DND-41 (cell line): ENCODE results near the gene VASH1.

Source experiments
- ATAC-seq: fragments of 200-7000 bp; cut with Tn5 transposase; 3 replicates; pipeline ENCODE4 v1.9.1; 2021; ENCODE audit warnings: low read depth; ENCODE audit not compliant: insufficient read depth
- DNase-seq: peaks from one replicate; pipeline ENCODE4 v3.0.0-alpha.2; 2020
- H2AFZ ChIP-seq: 2 replicates; pipeline ENCODE4 v1.6.0; 2012; ENCODE audit warnings: low read depth, low read length
- H3K27ac ChIP-seq: 2 replicates; pipeline ENCODE4 v1.5.1; 2012; ENCODE audit warnings: low read length, inconsistent platforms
- H3K27me3 ChIP-seq: fragments of 200-600 bp; sonication (generic); 2 replicates; pipeline ENCODE4 v1.6.0; 2012; ENCODE audit warnings: low read length, mild to moderate bottlenecking, inconsistent platforms; ENCODE audit not compliant: insufficient read depth, poor library complexity
- H3K36me3 ChIP-seq: 2 replicates; pipeline ENCODE4 v1.5.1; 2012; ENCODE audit warnings: low read length, inconsistent platforms; ENCODE audit not compliant: insufficient read depth
- H3K4me1 ChIP-seq: 2 replicates; pipeline ENCODE4 v1.5.1; 2012; ENCODE audit warnings: mild to moderate bottlenecking, low read length; ENCODE audit not compliant: insufficient read depth
- H3K4me2 ChIP-seq: 2 replicates; pipeline ENCODE4 v1.6.0; 2012; ENCODE audit warnings: mild to moderate bottlenecking, moderate library complexity, low read length, inconsistent platforms; ENCODE audit not compliant: insufficient read depth
- H3K4me3 ChIP-seq, 2 experiments: fragments of 200-600 bp in 1 of 2; shearing (Covaris generic) in 1 of 2; 2 replicates each; pipeline ENCODE4 v1.5.1; 2012 to 2016; ENCODE audit warnings: inconsistent platforms in 2 of 2, low read length in 2 of 2, mild to moderate bottlenecking in 2 of 2, low read depth in 1 of 2, moderate library complexity in 1 of 2
- H3K79me2 ChIP-seq: 2 replicates; pipeline ENCODE4 v1.6.0; 2012; ENCODE audit warnings: low read length, inconsistent platforms; ENCODE audit not compliant: insufficient read depth
- H3K9ac ChIP-seq: 2 replicates; pipeline ENCODE4 v1.6.0; 2012; ENCODE audit warnings: low read depth, mild to moderate bottlenecking, inconsistent platforms, low read length, moderate library complexity
- H3K9me3 ChIP-seq: 2 replicates; pipeline ENCODE4 v1.5.1; 2012; ENCODE audit warnings: low read length, moderate library complexity, mild to moderate bottlenecking, inconsistent platforms; ENCODE audit not compliant: insufficient read depth, severe bottlenecking
- H4K20me1 ChIP-seq: 2 replicates; pipeline ENCODE4 v1.6.0; 2012; ENCODE audit warnings: low read length; ENCODE audit not compliant: insufficient read depth
- EZH2 ChIP-seq: IDR thresholded peaks from 3 replicates; pipeline ENCODE4 v1.6.1; 2012; ENCODE audit warnings: borderline replicate concordance, low read depth, mild to moderate bottlenecking, moderate library complexity, low read length, inconsistent platforms; ENCODE audit not compliant: severe bottlenecking
- TF ChIP-seq, protein P1 (sequence below): IDR thresholded peaks from 2 replicates; pipeline ENCODE4 v1.5.1; 2012; ENCODE audit warnings: borderline replicate concordance, low read length, moderate library complexity, mild to moderate bottlenecking; ENCODE audit not compliant: poor library complexity, severe bottlenecking; ENCODE audit errors: extremely low read depth

Gene VASH1

DNA sequence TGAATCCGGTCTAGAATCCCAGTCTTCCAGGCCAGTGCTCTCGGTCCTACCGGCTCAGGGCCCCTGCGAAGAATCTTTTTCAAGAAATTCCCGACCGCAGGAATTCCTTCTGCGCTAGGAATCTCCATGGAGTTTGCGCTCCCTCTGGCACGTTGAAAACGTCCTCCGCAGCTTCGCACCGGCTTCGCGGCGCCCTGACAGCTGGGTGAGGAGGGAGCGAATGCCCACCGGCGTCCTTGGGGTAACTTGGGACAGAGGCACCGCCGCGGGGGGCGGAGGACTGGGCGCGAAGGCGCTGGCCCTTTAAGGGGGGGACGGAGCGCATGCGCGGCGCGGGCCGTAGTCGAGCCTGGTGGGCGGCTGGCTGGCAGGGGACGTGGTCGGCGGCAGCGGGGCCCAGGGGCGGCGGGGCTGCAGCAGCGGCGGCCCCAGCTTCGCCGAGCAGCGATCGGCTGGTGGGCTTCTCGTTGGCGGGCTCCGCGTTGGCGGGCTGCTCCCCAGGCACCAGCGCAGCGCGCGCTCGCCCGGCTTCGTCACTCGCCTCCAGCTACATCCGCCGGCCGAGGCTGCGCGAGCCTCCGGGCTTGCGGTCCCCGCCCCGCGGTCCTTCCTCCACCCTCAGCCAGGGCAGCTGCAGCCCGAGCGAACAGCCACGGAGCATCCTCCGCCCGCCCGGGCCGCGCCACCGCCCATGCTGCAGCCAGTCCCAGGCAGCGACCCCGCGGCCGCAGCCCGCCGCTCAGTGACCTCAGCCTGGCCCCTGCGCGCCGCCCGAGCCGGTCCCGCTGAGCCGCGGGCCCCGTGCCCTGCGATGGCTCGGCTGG lies at the start of gene VASH1:
Gene VASH1 (plus strand): TSS at position 333 of the 824 bp plus-strand sequence. CDS start 1,354 bp downstream, outside the sequence.
- TF ChIP-seq, protein P1, sequence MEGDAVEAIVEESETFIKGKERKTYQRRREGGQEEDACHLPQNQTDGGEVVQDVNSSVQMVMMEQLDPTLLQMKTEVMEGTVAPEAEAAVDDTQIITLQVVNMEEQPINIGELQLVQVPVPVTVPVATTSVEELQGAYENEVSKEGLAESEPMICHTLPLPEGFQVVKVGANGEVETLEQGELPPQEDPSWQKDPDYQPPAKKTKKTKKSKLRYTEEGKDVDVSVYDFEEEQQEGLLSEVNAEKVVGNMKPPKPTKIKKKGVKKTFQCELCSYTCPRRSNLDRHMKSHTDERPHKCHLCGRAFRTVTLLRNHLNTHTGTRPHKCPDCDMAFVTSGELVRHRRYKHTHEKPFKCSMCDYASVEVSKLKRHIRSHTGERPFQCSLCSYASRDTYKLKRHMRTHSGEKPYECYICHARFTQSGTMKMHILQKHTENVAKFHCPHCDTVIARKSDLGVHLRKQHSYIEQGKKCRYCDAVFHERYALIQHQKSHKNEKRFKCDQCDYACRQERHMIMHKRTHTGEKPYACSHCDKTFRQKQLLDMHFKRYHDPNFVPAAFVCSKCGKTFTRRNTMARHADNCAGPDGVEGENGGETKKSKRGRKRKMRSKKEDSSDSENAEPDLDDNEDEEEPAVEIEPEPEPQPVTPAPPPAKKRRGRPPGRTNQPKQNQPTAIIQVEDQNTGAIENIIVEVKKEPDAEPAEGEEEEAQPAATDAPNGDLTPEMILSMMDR: no peak
- H3K27me3 ChIP-seq: peaks cover 10% of the 10 kb centered on the region
- ATAC-seq (no peak), DNase-seq (no peak)
- no peaks in the 10 kb centered on the region for H3K4me1 ChIP-seq
- H3K36me3 ChIP-seq: no peaks in the 10 kb centered on the region
- no peak within 1 kb of the TSS for H3K4me2 ChIP-seq
- H3K27ac ChIP-seq: no peak within 1 kb of the TSS
- H3K4me3 ChIP-seq: no peak within 1 kb of the TSS
- no peaks in the 10 kb centered on the region for H4K20me1 ChIP-seq
- H3K79me2 ChIP-seq: no peaks in the 10 kb centered on the region
- H3K9me3 ChIP-seq: no peaks in the 10 kb centered on the region
- H2AFZ ChIP-seq: no peak within 1 kb of the TSS
- H3K9ac ChIP-seq: no peak within 1 kb of the TSS

DNA sequence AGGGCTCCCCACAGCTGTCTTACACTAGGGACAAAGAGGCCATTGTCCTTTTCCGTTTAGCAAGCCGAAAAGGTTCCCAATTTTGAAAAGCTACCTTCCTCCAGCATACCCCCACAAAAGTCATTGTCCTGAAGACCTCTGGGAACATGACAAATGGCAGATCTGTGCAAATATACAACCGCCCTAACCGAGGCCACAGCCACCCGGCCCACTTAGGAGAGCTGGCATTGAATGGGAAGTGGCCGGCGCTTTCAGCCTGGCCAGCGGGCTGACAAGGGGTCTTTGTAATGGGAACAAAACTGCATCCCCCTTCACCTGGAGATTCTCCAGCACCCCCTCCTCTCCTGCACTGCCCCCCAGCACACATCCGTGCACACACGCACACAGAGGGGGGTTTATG lies 48.1 kb upstream of the VASH1 start:
- Histone ChIP-seq H3K36me3 (no peaks in the 10 kb centered on the region), H3K27ac (no peak overlapping the region), H3K9ac (no peak overlapping the region), H2AFZ (no peak overlapping the region), H3K4me3 (no peak overlapping the region), H3K4me1 (no peaks in the 10 kb centered on the region), H3K79me2 (no peaks in the 10 kb centered on the region), H4K20me1 (no peaks in the 10 kb centered on the region), H3K9me3 (no peaks in the 10 kb centered on the region), H3K27me3 (peaks cover 15% of the 10 kb centered on the region), H3K4me2 (no peak overlapping the region)
- DNase-seq: no peak
- ATAC-seq: no peak
- TF ChIP-seq EZH2: no peak
- TF ChIP-seq, protein P1: no peak

DNA sequence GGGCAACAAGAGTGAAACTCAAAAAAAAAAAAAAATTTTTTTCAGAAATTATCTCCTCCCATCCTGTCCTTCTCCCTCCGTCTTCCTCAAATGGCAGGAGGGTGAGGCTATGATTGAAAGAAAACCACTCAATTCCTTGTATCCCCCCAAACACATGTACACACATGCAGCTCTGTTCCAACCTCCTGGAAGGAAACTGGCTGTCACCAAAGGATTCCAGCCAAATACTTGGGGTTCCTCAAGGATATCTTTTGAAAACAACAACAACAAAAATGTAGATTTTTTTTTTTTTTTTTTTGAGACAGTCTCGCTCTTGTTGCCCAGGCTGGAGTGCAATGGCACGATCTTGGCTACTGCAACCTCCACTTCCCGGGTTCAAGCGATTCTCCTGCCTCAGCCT lies 46.8 kb upstream of the VASH1 start:
- H3K27ac ChIP-seq: no peak overlapping the region
- H3K9ac ChIP-seq: no peak overlapping the region
- no peaks in the 10 kb centered on the region for H3K36me3 ChIP-seq
- H3K79me2 ChIP-seq: no peaks in the 10 kb centered on the region
- no peaks in the 10 kb centered on the region for H3K4me1 ChIP-seq
- TF ChIP-seq EZH2: no peak
- TF ChIP-seq, protein P1: no peak
- H3K4me2 ChIP-seq: no peak overlapping the region
- no peaks in the 10 kb centered on the region for H4K20me1 ChIP-seq
- no peak overlapping the region for H3K4me3 ChIP-seq
- peaks cover 15% of the 10 kb centered on the region for H3K27me3 ChIP-seq
- H3K9me3 ChIP-seq: no peaks in the 10 kb centered on the region
- ATAC-seq (no peak), DNase-seq (no peak)
- no peak overlapping the region for H2AFZ ChIP-seq
